HG02798 (cell line): ENCODE data around the gene KCNN4.

Experiments used
- ATAC-seq: cut with Tn5 transposase; IDR thresholded peaks from one replicate; pipeline ENCODE4 v1.9.1; 2021; ENCODE audit warnings: mild to moderate bottlenecking; ENCODE audit not compliant: unreplicated experiment, poor library complexity

The KCNN4 gene

GRCh38 chr19:43721469-43722048, 59.2 kb downstream of the KCNN4 start:
- no peak for ATAC-seq

GRCh38 chr19:43720936-43721335, 59.8 kb downstream of the KCNN4 start:
- no peak for ATAC-seq

- no peak for ATAC-seq
Observed at GRCh38 chr19:43719918-43720317, 60.9 kb downstream of the KCNN4 start.

GRCh38 chr19:43719378-43719868, 61.4 kb downstream of the KCNN4 start:
- ATAC-seq: no peak

- ATAC-seq: no peak
Observed at GRCh38 chr19:43718627-43719377, 62.0 kb downstream of the KCNN4 start.
